Retinal pigment epithelial cell (primary cell): ENCODE results near the gene RNF151.
A peak's percentile ranks its signal among the peaks of the same experiment; 100 is the strongest.

Source experiments
- DNase-seq: peaks from one replicate; pipeline ENCODE4 v3.0.0-alpha.2; 2010; ENCODE audit warnings: low read depth
- H3K4me3 ChIP-seq: 2 replicates; pipeline ENCODE4 v1.5.1; 2011; ENCODE audit warnings: mild to moderate bottlenecking, low read length, control low read depth, moderate library complexity
- TF ChIP-seq, protein P1 (sequence below): conservative IDR thresholded peaks from 2 replicates; pipeline ENCODE4 v1.5.1; 2011; ENCODE audit warnings: low read depth, low read length, control low read depth, inconsistent platforms

The RNF151 gene

DNA sequence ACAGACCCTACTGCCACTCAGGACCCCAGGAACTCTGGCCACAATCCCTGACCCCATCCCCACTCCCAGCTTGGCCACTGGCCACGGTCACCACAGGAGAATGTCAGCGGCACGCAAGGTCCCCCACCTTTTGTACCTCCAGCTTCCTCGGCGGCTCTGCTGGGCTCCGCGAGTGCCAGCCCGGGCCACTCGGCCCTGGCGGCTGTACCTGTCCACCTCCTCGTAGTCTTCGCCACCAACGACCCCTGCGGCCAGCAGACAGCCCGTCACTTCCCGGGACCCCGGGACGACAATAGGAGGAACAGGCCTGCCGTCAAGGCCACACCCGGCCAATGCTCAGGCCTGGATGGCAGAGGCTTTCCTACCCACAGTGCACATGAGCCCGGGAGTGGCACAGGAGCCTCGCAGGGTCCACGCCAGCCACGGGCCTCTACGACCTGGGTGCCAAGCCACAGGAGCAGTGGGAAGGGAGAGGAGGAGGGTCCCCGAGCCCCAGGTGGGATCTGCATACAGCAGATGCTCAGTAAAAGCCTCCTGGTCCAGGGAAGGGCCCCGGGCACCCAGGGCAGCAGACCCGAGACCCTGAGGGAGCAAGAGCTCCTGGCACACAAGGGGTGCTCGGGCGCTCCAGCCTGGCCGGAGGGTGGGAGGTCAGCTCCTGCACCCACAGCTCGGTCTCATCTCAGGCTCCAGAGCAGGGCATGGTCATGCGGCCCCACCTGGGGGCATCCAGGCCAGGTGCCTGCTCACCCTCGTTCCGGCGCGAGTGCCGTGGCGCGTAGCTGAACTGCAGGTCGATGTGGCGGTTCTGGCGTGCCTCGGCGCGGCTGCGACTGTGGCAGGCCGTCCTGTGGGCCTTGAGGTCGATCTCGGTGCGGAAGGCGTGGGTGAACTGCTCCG, 35.0 kb downstream of the RNF151 start:
- TF ChIP-seq, protein P1, sequence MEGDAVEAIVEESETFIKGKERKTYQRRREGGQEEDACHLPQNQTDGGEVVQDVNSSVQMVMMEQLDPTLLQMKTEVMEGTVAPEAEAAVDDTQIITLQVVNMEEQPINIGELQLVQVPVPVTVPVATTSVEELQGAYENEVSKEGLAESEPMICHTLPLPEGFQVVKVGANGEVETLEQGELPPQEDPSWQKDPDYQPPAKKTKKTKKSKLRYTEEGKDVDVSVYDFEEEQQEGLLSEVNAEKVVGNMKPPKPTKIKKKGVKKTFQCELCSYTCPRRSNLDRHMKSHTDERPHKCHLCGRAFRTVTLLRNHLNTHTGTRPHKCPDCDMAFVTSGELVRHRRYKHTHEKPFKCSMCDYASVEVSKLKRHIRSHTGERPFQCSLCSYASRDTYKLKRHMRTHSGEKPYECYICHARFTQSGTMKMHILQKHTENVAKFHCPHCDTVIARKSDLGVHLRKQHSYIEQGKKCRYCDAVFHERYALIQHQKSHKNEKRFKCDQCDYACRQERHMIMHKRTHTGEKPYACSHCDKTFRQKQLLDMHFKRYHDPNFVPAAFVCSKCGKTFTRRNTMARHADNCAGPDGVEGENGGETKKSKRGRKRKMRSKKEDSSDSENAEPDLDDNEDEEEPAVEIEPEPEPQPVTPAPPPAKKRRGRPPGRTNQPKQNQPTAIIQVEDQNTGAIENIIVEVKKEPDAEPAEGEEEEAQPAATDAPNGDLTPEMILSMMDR, result no peak
- no peak overlapping the region for H3K4me3 ChIP-seq
- no peak for DNase-seq

DNA sequence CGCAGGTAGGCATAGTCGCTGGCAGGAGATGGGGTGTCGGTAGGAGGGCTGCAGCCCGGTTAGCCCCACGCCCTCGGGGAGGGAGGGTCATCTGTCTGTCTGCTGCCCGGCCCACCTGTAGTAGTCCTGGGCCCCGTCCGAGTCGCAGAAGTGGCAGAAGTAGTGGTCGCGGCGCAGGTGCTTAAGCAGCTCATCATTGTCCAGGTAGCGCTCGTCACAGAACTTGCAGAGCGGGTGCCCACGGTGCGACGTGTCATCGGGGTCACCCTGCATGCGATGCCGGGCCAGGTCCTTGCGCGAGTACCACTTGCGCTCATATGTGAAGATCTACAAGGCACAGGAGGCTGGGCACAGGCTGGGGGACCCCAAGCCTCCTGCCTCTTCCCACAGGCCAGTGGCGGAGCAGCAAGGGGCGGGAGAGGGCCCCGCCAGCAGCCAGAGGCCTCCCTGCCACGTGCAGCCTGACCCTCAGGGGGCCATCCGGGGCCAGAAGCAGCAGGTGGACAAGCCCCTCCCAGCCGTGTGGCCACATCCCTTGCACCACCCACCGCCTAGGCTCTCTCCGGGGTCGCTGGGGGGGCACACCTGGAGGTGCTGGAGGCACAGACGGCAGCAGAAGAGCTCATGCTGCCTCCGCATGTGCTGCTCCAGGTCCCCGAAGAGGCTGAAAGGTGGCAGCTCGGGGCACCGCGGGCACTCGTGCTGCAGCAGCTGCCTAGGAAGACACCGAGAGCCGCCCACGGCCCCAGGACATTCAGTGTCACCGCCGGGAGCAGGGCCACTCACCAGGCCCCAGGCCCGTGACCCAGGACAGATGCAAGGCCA, 36.0 kb downstream of the RNF151 start:
- DNase-seq, result no peak
- TF ChIP-seq, protein P1, result no peak
- no peak overlapping the region for H3K4me3 ChIP-seq

DNA sequence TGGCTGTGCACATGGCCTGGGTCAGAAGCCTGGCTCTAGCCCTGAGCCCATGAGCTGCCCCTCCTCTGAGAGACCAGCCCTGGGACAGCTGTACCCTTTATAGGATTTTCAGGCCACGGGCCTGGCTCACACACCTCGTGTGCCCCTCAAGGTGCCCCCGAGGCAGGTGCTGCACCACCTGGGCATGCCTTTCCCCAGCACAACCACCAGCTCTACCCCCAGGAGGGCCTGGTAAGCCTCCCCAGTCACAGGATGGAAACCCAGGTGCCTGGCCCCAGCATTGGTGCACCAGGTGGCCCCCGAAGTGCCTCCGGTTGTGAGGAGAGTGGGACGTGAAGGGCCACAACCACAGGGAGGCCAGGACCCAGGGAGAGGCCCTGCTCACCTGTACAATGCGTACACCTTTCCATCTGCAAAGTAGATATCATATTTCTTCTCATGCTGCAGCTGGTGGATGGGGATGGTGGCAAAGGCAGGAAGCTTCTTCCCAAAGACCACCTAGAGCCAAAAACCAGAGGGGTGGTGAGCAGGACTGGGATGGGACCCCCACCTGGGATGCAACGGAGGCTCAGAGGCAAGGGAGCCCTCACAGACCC, 36.7 kb downstream of the RNF151 start:
- DNase-seq, result no peak
- no peak overlapping the region for H3K4me3 ChIP-seq

DNA sequence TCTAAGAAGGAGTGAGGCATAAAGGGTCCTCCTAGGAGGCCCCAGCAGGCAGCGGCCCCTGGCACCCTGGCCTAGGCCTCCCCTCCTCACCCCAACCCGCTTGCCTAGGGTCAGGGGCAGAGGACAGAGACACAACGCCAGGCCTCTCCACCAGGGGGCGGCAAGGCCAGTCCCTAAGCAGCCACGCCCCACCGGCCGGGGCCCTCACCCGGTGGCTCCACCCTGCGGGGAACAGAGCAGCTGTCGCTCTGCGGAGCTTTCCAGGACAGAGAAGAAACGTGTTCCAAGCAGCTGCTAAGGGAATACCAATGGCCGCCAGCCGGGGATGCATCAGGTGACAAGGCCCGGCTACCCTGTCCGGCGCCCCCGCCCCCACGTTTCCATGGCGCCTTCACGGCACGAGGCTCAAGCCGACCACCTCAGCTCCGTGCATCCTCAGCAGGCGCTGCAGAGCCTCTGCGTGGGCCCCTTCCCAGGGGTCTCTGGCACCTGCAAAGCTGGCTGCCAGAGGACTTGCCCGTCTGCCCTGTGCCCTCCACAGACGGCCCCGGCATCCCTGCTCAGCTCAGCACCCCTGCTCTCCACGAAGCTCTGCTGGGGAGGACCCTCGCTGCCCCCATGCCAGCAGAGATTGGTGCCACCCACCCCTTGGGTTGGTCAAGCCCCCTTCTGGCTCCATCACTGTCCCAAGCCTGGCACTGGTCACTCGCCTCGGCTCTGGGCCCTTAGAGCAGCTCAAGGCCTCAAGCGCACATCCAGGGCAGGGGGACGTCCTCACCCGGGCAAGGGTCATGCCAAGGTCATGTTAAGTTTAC, 37.4 kb downstream of the RNF151 start:
- TF ChIP-seq, protein P1, result peak; percentile 98
- H3K4me3 ChIP-seq, result no peak overlapping the region
- DNase-seq, result peak; percentile 63

More for the DNA sequence above, 36.7 kb downstream of the RNF151 start:
- TF ChIP-seq, protein P1, result no peak

DNA sequence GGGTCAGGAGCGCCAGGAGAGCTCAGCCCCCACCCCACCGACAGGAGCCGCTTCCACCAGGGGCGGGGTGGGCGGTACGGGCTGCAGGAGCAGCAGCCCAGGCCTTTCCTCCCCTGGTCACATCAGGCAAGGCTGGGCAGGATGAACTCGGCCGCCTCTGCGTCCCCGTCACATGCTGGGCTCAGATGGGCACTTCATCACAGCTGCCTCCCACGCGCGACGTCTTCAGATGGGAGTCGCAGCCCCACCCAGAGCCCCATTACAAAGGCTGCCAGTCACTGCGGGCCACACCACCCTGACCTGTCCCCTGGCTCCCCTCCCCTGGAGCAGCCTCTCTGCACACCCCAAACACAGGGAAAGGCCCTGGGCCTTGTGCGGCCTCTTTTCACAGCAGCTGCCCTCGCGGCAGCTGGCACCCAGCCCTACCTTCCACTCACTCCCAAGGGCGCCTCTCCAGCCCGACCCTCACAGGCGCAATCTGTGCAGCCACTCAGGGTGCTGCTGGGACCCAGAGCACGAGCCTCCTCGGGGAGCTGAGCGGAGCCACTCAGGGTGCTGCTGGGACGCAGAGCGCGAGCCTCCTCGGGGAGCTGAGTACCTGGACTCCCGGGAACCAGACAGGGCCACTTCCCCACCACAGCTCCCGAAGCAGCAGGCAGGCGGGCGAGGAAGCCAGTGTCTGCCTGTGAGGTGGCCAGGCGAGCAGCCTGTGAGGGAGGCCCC, 38.3 kb downstream of the RNF151 start:
- H3K4me3 ChIP-seq, result no peak overlapping the region
- no peak for DNase-seq
- TF ChIP-seq, protein P1, result no peak

DNA sequence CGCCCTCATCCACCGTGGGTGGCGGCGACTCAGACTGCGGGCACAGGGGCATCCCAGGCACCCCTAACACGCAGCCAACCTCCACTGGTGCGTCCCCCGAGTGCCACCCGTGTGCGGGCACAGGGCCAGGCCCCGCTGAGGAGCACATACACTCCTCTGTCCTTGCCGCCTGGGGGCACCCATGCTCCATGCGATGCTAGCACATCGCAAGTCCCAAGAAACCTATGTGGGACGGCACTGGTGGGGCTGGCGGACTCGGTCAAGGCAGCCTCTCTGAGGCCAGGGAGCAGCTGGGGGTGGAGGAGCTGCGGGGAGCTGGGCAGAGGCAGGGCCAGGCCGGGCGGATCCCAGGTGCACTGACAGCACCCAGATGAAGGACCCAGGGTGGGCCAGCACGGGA, 39.0 kb downstream of the RNF151 start:
- H3K4me3 ChIP-seq, result no peak overlapping the region
- DNase-seq, result no peak
- TF ChIP-seq, protein P1, result no peak
